Body of pancreas (tissue), 4 donors: ENCODE data around the gene CISTR.

Experiments used
- CTCF ChIP-seq, 7 experiments: fragments of 450-650 bp in 4 of 7; fragments of 200-600 bp in 3 of 7; sonication (generic) in 3 of 7; IDR thresholded peaks; one replicate each; pipeline ENCODE4 v1.5.1; 2016 to 2019; ENCODE audit warnings: antibody characterized with exemption in 7 of 7
- POLR2A ChIP-seq, 3 donors: fragments of 450-650 bp; IDR thresholded peaks; one replicate each; pipeline ENCODE4 v1.6.1; 2016; ENCODE audit warnings: antibody characterized with exemption in 3 of 3, mild to moderate bottlenecking in 2 of 3

GRCh38 chr12:53733807-53734200 lies 18.0 kb downstream of the CISTR start:
- TF ChIP-seq CTCF (IDR thresholded peaks at IDR 0.05): no peak
- TF ChIP-seq POLR2A (IDR thresholded peaks at IDR 0.05): no peak
